Measurements from ENCODE around the gene PRKAG1. TPM values are rescaled to one million over a fixed set of nuclear protein-coding genes. Genes with fewer than 3 reads are reported as not detected.

PRKAG1 gene
- polyA plus RNA-seq, 3 donors, result 35.9 to 58.9 (median 50.1) TPM

GRCh38 chr12:49059299-49060171 lies 41.0 kb upstream of the PRKAG1 start:
- Histone ChIP-seq H3K4me3 (replicated peaks in 1 of 3; ENCODE audit: low read depth in 2 of 3, low read length in 3 of 3) (peak overlapping the region; percentile 75 to 97 (median 92)), H3K9me3 (replicated peaks in 1 of 2; ENCODE audit: control insufficient read depth in 1 of 2, insufficient read depth in 1 of 2, low read length in 2 of 2) (no peaks in the 10 kb centered on the region), H3K36me3 (replicated peaks in 1 of 2; ENCODE audit: control insufficient read depth in 1 of 2, insufficient read depth in 2 of 2, low read length in 2 of 2) (peaks cover 5 to 8% of the 10 kb centered on the region in 2 donors), H2AFZ (ENCODE audit: insufficient read depth, low read depth, low read length, poor library complexity, severe bottlenecking) (peak overlapping the region; percentile 96), H3K79me2 (ENCODE audit: insufficient read depth, low read length) (peaks cover 66% of the 10 kb centered on the region), H4K20me1 (ENCODE audit: insufficient read depth, low read length) (peaks cover 44% of the 10 kb centered on the region), H3K9ac (ENCODE audit: insufficient read depth, low read length, poor library complexity, severe bottlenecking) (peak overlapping the region; percentile 93), H3K4me2 (replicated peaks; ENCODE audit: extremely low read depth, low read length, poor library complexity, severe bottlenecking) (peak overlapping the region; percentile 98), H3K27ac (ENCODE audit: low read depth in 1 of 2, low read length in 2 of 2) (peak overlapping the region; percentile 66 to 92), H3K27me3 (ENCODE audit: control insufficient read depth in 2 of 2, insufficient read depth in 2 of 2, low read length in 2 of 2) (no peaks in the 10 kb centered on the region), H3K4me1 (ENCODE audit: control insufficient read depth in 1 of 2, insufficient read depth in 2 of 2, low read length in 2 of 2) (peaks cover 46 to 50% of the 10 kb centered on the region in 2 donors)
- H3K27ac Mint-ChIP-seq, result peak overlapping the region; percentile 86 to 96 (median 93)
- H3K36me3 Mint-ChIP-seq, result peaks cover 10 to 18% of the 10 kb centered on the region in 2 donors
- no peak for DNase-seq
- peaks cover 60% of the 10 kb centered on the region for H3K4me1 Mint-ChIP-seq
- H3K27me3 Mint-ChIP-seq (ENCODE audit: low read depth in 3 of 3), result peaks cover 0 to 1% (median 0%) of the 10 kb centered on the region in 3 donors
- H3K9me3 Mint-ChIP-seq, result no peaks in the 10 kb centered on the region
- peak overlapping the region; percentile 96 to 97 for H3K4me3 Mint-ChIP-seq
- TF ChIP-seq CTCF (IDR thresholded peaks at IDR 0.05), result no peak
- under 1% methylated on average over 58 of the region's 70 CpGs for WGBS (ENCODE audit: insufficient coverage)
- intact Hi-C loops (cut with micrococcal nuclease), result loop anchor here (5.0 to 10.0 kb wide), 4 partner anchors 38 to 285 kb away; partner anchors contain the start of genes PRKAG1 (in 2 of the 2), DNAJC22 (in 1 of the 2) and TUBA1B (in 1 of the 2)

GRCh38 chr12:49059045-49059298 lies 40.4 kb upstream of the PRKAG1 start:
- TF ChIP-seq CTCF (IDR thresholded peaks at IDR 0.05), result no peak
- H3K27me3 ChIP-seq (ENCODE audit: control insufficient read depth in 2 of 2, insufficient read depth in 2 of 2, low read length in 2 of 2), result no peaks in the 10 kb centered on the region
- no peak for DNase-seq
- peak overlapping the region; percentile 66 to 92 for H3K27ac ChIP-seq (ENCODE audit: low read depth in 1 of 2, low read length in 2 of 2)
- H3K4me1 ChIP-seq (ENCODE audit: control insufficient read depth in 1 of 2, insufficient read depth in 2 of 2, low read length in 2 of 2), result peaks cover 44 to 50% of the 10 kb centered on the region in 2 donors
- H3K79me2 ChIP-seq (ENCODE audit: insufficient read depth, low read length), result peaks cover 72% of the 10 kb centered on the region
- H3K9ac ChIP-seq (ENCODE audit: insufficient read depth, low read length, poor library complexity, severe bottlenecking), result peak overlapping the region; percentile 93
- intact Hi-C loops (cut with micrococcal nuclease), result loop anchor here (5.0 kb wide), 2 partner anchors 42 to 73 kb away; partner anchors contain the start of genes PRKAG1 (in 2 of the 2) and TUBA1B (in 1 of the 2)
- no peaks in the 10 kb centered on the region for H3K9me3 Mint-ChIP-seq
- peak overlapping the region; percentile 75 to 97 (median 92) for H3K4me3 ChIP-seq (replicated peaks in 1 of 3; ENCODE audit: low read depth in 2 of 3, low read length in 3 of 3)
- H3K36me3 ChIP-seq (replicated peaks in 1 of 2; ENCODE audit: control insufficient read depth in 1 of 2, insufficient read depth in 2 of 2, low read length in 2 of 2), result peaks cover 10 to 14% of the 10 kb centered on the region in 2 donors
- no peak overlapping the region for H2AFZ ChIP-seq (ENCODE audit: insufficient read depth, low read depth, low read length, poor library complexity, severe bottlenecking)
- no peaks in the 10 kb centered on the region for H3K9me3 ChIP-seq (replicated peaks in 1 of 2; ENCODE audit: control insufficient read depth in 1 of 2, insufficient read depth in 1 of 2, low read length in 2 of 2)
- peaks cover 58% of the 10 kb centered on the region for H3K4me1 Mint-ChIP-seq
- peak overlapping the region; percentile 98 for H3K4me2 ChIP-seq (replicated peaks; ENCODE audit: extremely low read depth, low read length, poor library complexity, severe bottlenecking)
- H4K20me1 ChIP-seq (ENCODE audit: insufficient read depth, low read length), result peaks cover 50% of the 10 kb centered on the region
- WGBS (ENCODE audit: insufficient coverage), result 0% methylated on average over 1 of the region's 1 CpG
- peaks cover 0 to 1% (median 0%) of the 10 kb centered on the region in 3 donors for H3K27me3 Mint-ChIP-seq (ENCODE audit: low read depth in 3 of 3)
- peaks cover 16 to 23% of the 10 kb centered on the region in 2 donors for H3K36me3 Mint-ChIP-seq
- H3K4me3 Mint-ChIP-seq, result peak overlapping the region; percentile 96 to 97
- peak overlapping the region; percentile 86 to 96 (median 93) for H3K27ac Mint-ChIP-seq
